VCaP (cell line): ENCODE measurements around the gene MAN2A1.

Experiments used
- H3K27ac ChIP-seq: fragments of 450-650 bp; 2 replicates; pipeline ENCODE4 v1.5.1; 2017
- CTCF ChIP-seq: fragments of 450-650 bp; conservative IDR thresholded peaks from 2 replicates; pipeline ENCODE4 v1.5.1; 2017; ENCODE audit warnings: mild to moderate bottlenecking, moderate library complexity

MAN2A1 gene

GRCh38 chr5:109910874-109911273 lies 221.1 kb downstream of the MAN2A1 start:
- no peak overlapping the region for H3K27ac ChIP-seq

GRCh38 chr5:109911731-109912130 lies 222.0 kb downstream of the MAN2A1 start:
- TF ChIP-seq CTCF: no peak
- H3K27ac ChIP-seq: no peak overlapping the region

More at GRCh38 chr5:109910874-109911273, 221.1 kb downstream of the MAN2A1 start:
- no peak for TF ChIP-seq CTCF

GRCh38 chr5:109914906-109915305 lies 225.2 kb downstream of the MAN2A1 start:
- no peak overlapping the region for H3K27ac ChIP-seq
- TF ChIP-seq CTCF: no peak

GRCh38 chr5:109916481-109917153 lies 226.9 kb downstream of the MAN2A1 start:
- H3K27ac ChIP-seq: no peak overlapping the region
- TF ChIP-seq CTCF: no peak
